HG02759 (cell line): Measurements from ENCODE around the gene RUNX1.
A peak's percentile ranks its signal among the peaks of the same experiment; 100 is the strongest.

Experiments
- ATAC-seq: cut with Tn5 transposase; IDR thresholded peaks from one replicate; pipeline ENCODE4 v1.9.1; 2021; ENCODE audit warnings: mild to moderate bottlenecking, moderate library complexity; ENCODE audit not compliant: unreplicated experiment

RUNX1 gene

GRCh38 chr21:34886240-34887104 lies 162.6 kb downstream of the RUNX1 start:
- no peak for ATAC-seq

GRCh38 chr21:34885626-34886239 lies 163.4 kb downstream of the RUNX1 start:
- ATAC-seq = no peak

GRCh38 chr21:34885125-34885524 lies 164.0 kb downstream of the RUNX1 start:
- ATAC-seq = no peak

- no peak for ATAC-seq
Measured at GRCh38 chr21:34884346-34884929, 164.7 kb downstream of the RUNX1 start.

- ATAC-seq = no peak
Measured at GRCh38 chr21:34883491-34884271, 165.4 kb downstream of the RUNX1 start.

GRCh38 chr21:34882719-34883131 lies 166.4 kb downstream of the RUNX1 start:
- ATAC-seq = peak; percentile 60

GRCh38 chr21:34881839-34882371 lies 167.2 kb downstream of the RUNX1 start:
- ATAC-seq = no peak

GRCh38 chr21:34881421-34881820 lies 167.7 kb downstream of the RUNX1 start:
- ATAC-seq = no peak

GRCh38 chr21:34880401-34880800 lies 168.7 kb downstream of the RUNX1 start:
- ATAC-seq = no peak

GRCh38 chr21:34878940-34879339 lies 170.2 kb downstream of the RUNX1 start:
- ATAC-seq = no peak

- no peak for ATAC-seq
Measured at GRCh38 chr21:34878501-34878900, 170.6 kb downstream of the RUNX1 start.

GRCh38 chr21:34877485-34878128 lies 171.5 kb downstream of the RUNX1 start:
- ATAC-seq = no peak

GRCh38 chr21:34875830-34876229 lies 173.3 kb downstream of the RUNX1 start:
- ATAC-seq = no peak

- ATAC-seq = peak; percentile 62
Measured at GRCh38 chr21:34874684-34875513, 174.2 kb downstream of the RUNX1 start.

GRCh38 chr21:34871026-34871908 lies 177.8 kb downstream of the RUNX1 start:
- ATAC-seq = no peak

- ATAC-seq = no peak
Measured at GRCh38 chr21:34870246-34870645, 178.9 kb downstream of the RUNX1 start.

GRCh38 chr21:34869545-34869944 lies 179.6 kb downstream of the RUNX1 start:
- ATAC-seq = no peak

- ATAC-seq = no peak
Measured at GRCh38 chr21:34867785-34868184, 181.3 kb downstream of the RUNX1 start.
